Activated T-cell treated with anti-CD3 and anti-CD28 coated beads for 48 hours (primary cell): Measurements from ENCODE around the gene LRRC8C.

Source experiments
- DNase-seq: peaks from one replicate; pipeline ENCODE4 v3.0.0-alpha.2; 2020; ENCODE audit warnings: low read depth

The LRRC8C gene

GRCh38 chr1:89767618-89768017 is 134.7 kb downstream of the LRRC8C start:
- DNase-seq: no peak
